HepG2 (cell line): ENCODE results near the gene CAMKK1. TPM values are rescaled to one million over a fixed set of nuclear protein-coding genes. Genes with fewer than 3 reads are reported as not detected.

Source experiments
- ATAC-seq: fragments of 200-7000 bp; cut with Tn5 transposase; 3 replicates; pipeline ENCODE4 v1.9.1; 2020; ENCODE audit warnings: mild to moderate bottlenecking, moderate library complexity
- Bru-seq: library from RNA; stranded (reverse); fragments of 400-500 nt; gene quantifications from one replicate; lab custom pipeline; 2021; lab: Mats Ljungman, UMichigan
- BruChase-seq, 2 experiments: library from RNA; stranded (reverse); fragments of 400-500 nt; gene quantifications; one replicate each; lab custom pipeline; 2021; lab: Mats Ljungman, UMichigan
- BruUV-seq: library from RNA; stranded (reverse); fragments of 400-500 nt; replicated peaks from 2 replicates; lab custom pipeline; 2021; lab: Mats Ljungman, UMichigan
- CTCF ChIA-PET: fragments of 300-600 bp; formaldehyde crosslinking; extraction: SDS; loops from one replicate; lab custom pipeline; 2021; ENCODE audit warnings: low total read pairs, inconsistent platforms, low intra/inter-chr PET ratio; lab: Yijun Ruan, JAX
- POLR2A ChIA-PET: fragments of 350-600 bp; sonication (Branson Sonifier 250); formaldehyde crosslinking; loops from one replicate; lab custom pipeline; 2020; ENCODE audit warnings: antibody characterized with exemption, inconsistent platforms; lab: Yijun Ruan, JAX
- DNase-seq: peaks from one replicate; pipeline ENCODE4 v3.0.0-alpha.2; 2015; ENCODE audit warnings: low spot score
- FAIRE-seq: peaks from 3 replicates; lab custom pipeline; 2011; peaks lifted over from hg19 to GRCh38; lab: Jason Lieb, UNC
- H2AFZ ChIP-seq: one replicate; pipeline ENCODE4 v1.6.1; 2011; ENCODE audit warnings: low read length, inconsistent platforms
- H3K27ac ChIP-seq: fragments of 300-600 bp; 3 replicates; pipeline ENCODE4 v1.8.0; 2011; ENCODE audit warnings: mixed run types, mild to moderate bottlenecking, mixed read lengths, low read length, inconsistent platforms; ENCODE audit not compliant: insufficient read depth; ENCODE audit errors: extremely low read length
- H3K27me3 ChIP-seq, 2 experiments: fragments of 200-600 bp in 1 of 2; 2 replicates in 1 of 2; 3 replicates in 1 of 2; pipeline versions ENCODE4 v1.6.0 to v1.8.0; 2011; ENCODE audit warnings: low read length in 2 of 2, mild to moderate bottlenecking in 2 of 2, moderate library complexity in 2 of 2, inconsistent platforms in 1 of 2; ENCODE audit not compliant: insufficient read depth in 2 of 2, control insufficient read depth in 1 of 2
- H3K36me3 ChIP-seq, 2 experiments: fragments of 200-600 bp in 1 of 2; replicated peaks in 1 of 2; 2 replicates in 1 of 2; 3 replicates in 1 of 2; pipeline versions ENCODE4 v1.5.1 to v1.8.0; 2011; ENCODE audit warnings: low read length in 2 of 2, inconsistent platforms in 1 of 2; ENCODE audit not compliant: insufficient read depth in 2 of 2, control insufficient read depth in 1 of 2
- H3K4me1 ChIP-seq: 2 replicates; pipeline ENCODE4 v1.5.1; 2012; ENCODE audit warnings: low read length, inconsistent platforms; ENCODE audit not compliant: insufficient read depth
- H3K4me2 ChIP-seq: 2 replicates; pipeline ENCODE4 v1.6.0; 2011; ENCODE audit warnings: low read depth, low read length, inconsistent platforms
- H3K4me3 ChIP-seq, 3 experiments: fragments of 200-600 bp in 1 of 3; sonication (generic), shearing (Covaris generic) in 1 of 3; replicated peaks in 1 of 3; 2 replicates each; pipeline ENCODE4 v1.5.1; 2011 to 2016; ENCODE audit warnings: low read length in 3 of 3, inconsistent platforms in 2 of 3, low read depth in 2 of 3, mild to moderate bottlenecking in 2 of 3, control low read depth in 1 of 3, mixed read lengths in 1 of 3; ENCODE audit not compliant: insufficient read depth in 1 of 3
- H3K79me2 ChIP-seq: one replicate; pipeline ENCODE4 v1.6.1; 2011; ENCODE audit warnings: low read length, inconsistent platforms; ENCODE audit not compliant: insufficient read depth
- H3K9ac ChIP-seq: 2 replicates; pipeline ENCODE4 v1.6.0; 2011; ENCODE audit warnings: mild to moderate bottlenecking, low read depth, low read length, inconsistent platforms; ENCODE audit not compliant: insufficient read depth
- H3K9me3 ChIP-seq: 2 replicates; pipeline ENCODE4 v1.5.1; 2012; ENCODE audit warnings: mild to moderate bottlenecking, low read length
- H4K20me1 ChIP-seq: 2 replicates; pipeline ENCODE4 v1.6.0; 2011; ENCODE audit warnings: inconsistent platforms, mild to moderate bottlenecking, low read length, moderate library complexity; ENCODE audit not compliant: insufficient read depth
- AKAP8 ChIP-seq: sonication (generic); formaldehyde crosslinking; IDR thresholded peaks from 2 replicates; pipeline ENCODE4 v1.5.1; 2020; ENCODE audit warnings: mild to moderate bottlenecking, missing genetic modification reagents
- HDAC1 ChIP-seq: sonication (generic); formaldehyde crosslinking; IDR thresholded peaks from 2 replicates; pipeline ENCODE4 v1.5.1; 2020; ENCODE audit warnings: mild to moderate bottlenecking, missing genetic modification reagents
- HNRNPLL ChIP-seq: fragments of 200-400 bp; formaldehyde crosslinking; IDR thresholded peaks from 2 replicates; pipeline ENCODE4 v1.6.1; 2017; ENCODE audit warnings: mild to moderate bottlenecking, low read depth, low read length; ENCODE audit not compliant: poor library complexity, severe bottlenecking
- KDM6A ChIP-seq: IDR thresholded peaks from 2 replicates; pipeline ENCODE4 v1.6.1; 2016; ENCODE audit warnings: low read depth
- NONO ChIP-seq, 2 experiments: fragments of 450-650 bp in 1 of 2; sonication (generic) in 1 of 2; formaldehyde crosslinking in 1 of 2; IDR thresholded peaks in 1 of 2; conservative IDR thresholded peaks in 1 of 2; 2 replicates each; pipeline versions ENCODE4 v1.6.1 to v1.8.0; 2017 to 2022; ENCODE audit warnings: mild to moderate bottlenecking in 1 of 2, missing genetic modification reagents in 1 of 2, moderate library complexity in 1 of 2
- POLR2AphosphoS5 ChIP-seq: IDR thresholded peaks from 2 replicates; pipeline ENCODE4 v1.6.1; 2012; ENCODE audit warnings: low read depth, low read length
- RBFOX2 ChIP-seq: fragments of 200-400 bp; formaldehyde crosslinking; IDR thresholded peaks from 2 replicates; pipeline ENCODE4 v1.6.1; 2017; ENCODE audit warnings: low read depth, mild to moderate bottlenecking, low read length
- SALL1 ChIP-seq: sonication (generic); formaldehyde crosslinking; IDR thresholded peaks from 2 replicates; pipeline ENCODE4 v1.8.0; 2022; ENCODE audit warnings: mild to moderate bottlenecking, missing genetic modification reagents
- ZNF205 ChIP-seq: IDR thresholded peaks from 2 replicates; pipeline ENCODE4 v1.6.1; 2018; ENCODE audit warnings: missing biosample characterization, missing genetic modification reagents
- ZNF501 ChIP-seq: sonication (generic); formaldehyde crosslinking; IDR thresholded peaks from 2 replicates; pipeline ENCODE4 v1.5.1; 2020; ENCODE audit warnings: mild to moderate bottlenecking, moderate library complexity, missing genetic modification reagents
- WGBS: methylation state at CpG from one replicate; pipeline ENCODE4 v1.1.6; 2017; ENCODE audit warnings: low lambda C conversion rate; 5-methylcytosine and 5-hydroxymethylcytosine counted together
- in situ Hi-C: cut with HindIII; loops from 2 replicates; pipeline ENCODE4 v1.10.0; 2017; ENCODE audit warnings: low pct_unique_long_range_greater_than_20kb; ENCODE audit not compliant: extremely low pct_ligation_motif_present
- intact Hi-C: fragments of 100-400 bp; cut with micrococcal nuclease; formaldehyde crosslinking; loops from one replicate; pipeline ENCODE4 v1.10.0; 2022; ENCODE audit not compliant: unreplicated experiment
- long read RNA-seq, 2 experiments: library from RNA in 1 of 2; library from polyadenylated mRNA in 1 of 2; stranded (forward) in 1 of 2; unstranded in 1 of 2; transcript quantifications; one replicate each; pipeline ENCODE4 v2.0.0, GENCODE V29; 2019 to 2022
- polyA minus RNA-seq, 3 experiments: library from RNA; depleted of rRNA, polyadenylated mRNA; stranded (reverse); fragments of >200 nt; gene quantifications; 2 replicates each; pipeline ENCODE4 v1.2.3, GENCODE V29; 2011; ENCODE audit warnings: low replicate concordance in 1 of 3
- polyA plus RNA-seq, 8 experiments: library from polyadenylated mRNA; depleted of rRNA in 3 of 8; stranded (reverse) in 7 of 8; unstranded in 1 of 8; fragments of >200 nt; fragmentation: Illumina TruSeq in 4 of 8; extraction: Trizol in 4 of 8; gene quantifications; 2 replicates each; pipeline versions ENCODE4 v1.2.1 to v1.2.3, GENCODE V29; 2011 to 2016; ENCODE audit warnings: low read depth in 4 of 8, missing spikeins in 1 of 8, mixed read lengths in 1 of 8; ENCODE audit not compliant: insufficient read depth in 1 of 8
- total RNA-seq, 5 experiments: library from RNA; depleted of rRNA; stranded (reverse); fragments of >200 nt; fragmentation: Illumina TruSeq; extraction: Trizol; gene quantifications; 2 replicates each; pipeline ENCODE4 v1.2.3, GENCODE V29; 2016; ENCODE audit warnings: low read depth in 1 of 5
- TF ChIP-seq, protein P1 (sequence below): sonication (generic); formaldehyde crosslinking; IDR thresholded peaks from 2 replicates; pipeline ENCODE4 v1.5.0; 2020; ENCODE audit warnings: mild to moderate bottlenecking, missing genetic modification reagents
- TF ChIP-seq, protein P2 (sequence below): sonication (generic); formaldehyde crosslinking; IDR thresholded peaks from 2 replicates; pipeline ENCODE4 v1.8.0; 2022; ENCODE audit warnings: mild to moderate bottlenecking, missing genetic modification reagents
- TF ChIP-seq, protein P3 (sequence below): sonication (generic); formaldehyde crosslinking; IDR thresholded peaks from 2 replicates; pipeline ENCODE4 v1.8.0; 2022; ENCODE audit warnings: mild to moderate bottlenecking, missing genetic modification reagents, moderate library complexity

Gene CAMKK1
- total RNA-seq (2016; rRNA removed; fragmentation: Illumina TruSeq; extraction: Trizol) (0.83 and 1.5 TPM in 2 replicates), polyA plus RNA-seq (2011; rRNA removed) (1.6 and 2.1 TPM in 2 replicates), polyA minus RNA-seq (2011; rRNA and poly(A)+ RNA removed; ENCODE audit: low replicate concordance) (2.5 and 40.0 TPM in 2 replicates), Bru-seq, nascent RNA (percentile 35 among the genes with signal in this experiment), BruChase-seq, experiment 1, labeled RNA remaining after a 6-hour chase (percentile 38 among the genes with signal in this experiment), BruChase-seq, experiment 2, labeled RNA remaining after a 2-hour chase (percentile 40 among the genes with signal in this experiment)
- total RNA-seq (2016; cell fraction: cytosol; rRNA removed; fragmentation: Illumina TruSeq; extraction: Trizol; ENCODE audit: low read depth): 0.09 and 0.20 TPM in 2 replicates
- 0.85 and 1.3 TPM in 2 replicates for total RNA-seq (2016; cell fraction: insoluble cytoplasmic fraction; rRNA removed; fragmentation: Illumina TruSeq; extraction: Trizol)
- 0.62 and 0.65 TPM in 2 replicates for total RNA-seq (2016; cell fraction: membrane; rRNA removed; fragmentation: Illumina TruSeq; extraction: Trizol)
- total RNA-seq (2016; cell fraction: nucleus; rRNA removed; fragmentation: Illumina TruSeq; extraction: Trizol): 1.3 and 1.8 TPM in 2 replicates
- polyA plus RNA-seq (2011; cell fraction: cytosol; rRNA removed): 1.1 TPM in 2 replicates
- polyA plus RNA-seq (2011; cell fraction: nucleus; rRNA removed): 6.4 and 7.0 TPM in 2 replicates
- polyA plus RNA-seq (2012): 1.1 and 1.4 TPM in 2 replicates
- 0.11 and 0.17 TPM in 2 replicates for polyA plus RNA-seq (2016; cell fraction: cytosol; fragmentation: Illumina TruSeq; extraction: Trizol; ENCODE audit: low read depth)
- polyA plus RNA-seq (2016; cell fraction: insoluble cytoplasmic fraction; fragmentation: Illumina TruSeq; extraction: Trizol; ENCODE audit: low read depth): 0.91 and 0.97 TPM in 2 replicates
- polyA plus RNA-seq (2016; cell fraction: membrane; fragmentation: Illumina TruSeq; extraction: Trizol; ENCODE audit: low read depth): 0.35 and 0.49 TPM in 2 replicates
- polyA plus RNA-seq (2016; cell fraction: nucleus; fragmentation: Illumina TruSeq; extraction: Trizol; ENCODE audit: insufficient read depth, low read depth): 3.4 and 4.1 TPM in 2 replicates
- polyA minus RNA-seq (2011; cell fraction: cytosol; rRNA and poly(A)+ RNA removed): 0.20 and 0.62 TPM in 2 replicates
- polyA minus RNA-seq (2011; cell fraction: nucleus; rRNA and poly(A)+ RNA removed): 1.5 and 2.2 TPM in 2 replicates
- long read RNA-seq, experiment 1: 0 reads
- long read RNA-seq, experiment 2, partial matches to known transcripts: 0 of 1 reads
- long read RNA-seq, experiment 2, other reads (novel, unspliced or antisense): 1 of 1 reads

DNA sequence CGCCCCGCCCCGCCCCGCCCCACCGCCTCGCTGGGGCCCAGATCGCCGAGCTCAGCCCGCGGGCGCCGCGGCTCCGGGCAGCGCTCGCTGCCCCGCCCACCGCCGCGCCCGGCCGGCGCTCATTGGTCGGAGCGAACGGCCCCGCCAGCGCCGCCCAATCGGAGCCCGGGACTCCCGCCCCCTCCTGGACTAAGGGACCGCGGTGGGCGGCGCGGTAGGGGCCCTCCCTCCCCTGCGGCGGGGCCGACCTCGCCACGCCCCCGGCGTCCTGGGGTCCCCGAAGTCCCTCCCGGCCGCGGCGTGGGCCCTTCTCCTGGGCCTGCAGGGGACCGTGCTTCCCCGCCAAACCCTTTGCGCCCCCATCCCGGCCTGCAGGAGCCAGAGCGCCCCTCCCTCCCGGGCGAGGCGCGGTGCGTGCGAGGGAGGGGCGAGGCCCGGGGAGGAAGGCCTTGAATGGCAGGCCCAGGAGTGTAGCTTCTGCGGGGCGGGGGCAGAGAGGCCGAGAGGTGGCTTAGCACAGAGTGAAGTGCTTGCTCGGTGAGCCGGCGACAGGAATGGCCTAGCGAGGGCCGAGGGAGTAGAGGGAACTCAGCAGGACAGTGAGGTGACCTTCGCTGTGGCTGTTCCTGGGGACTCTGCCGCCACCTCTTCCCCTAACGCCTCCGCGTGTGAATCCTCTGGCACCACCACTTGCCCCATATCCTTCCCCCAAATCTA, at the start of gene CAMKK1:
Gene CAMKK1, minus strand, starts transcription at position 51 of the 717 bp plus-strand sequence. CDS start 7,366 bp downstream, outside the sequence.
- Histone ChIP-seq H4K20me1 (no peaks in the 10 kb centered on the region), H3K4me2 (peak within 1 kb of the TSS; percentile 90), H3K27me3 (peaks cover 0 to 16% of the 10 kb centered on the region in 2 experiments; a peak in 2 of 5 replicates), H3K9ac (peak within 1 kb of the TSS; percentile 71), H3K9me3 (no peaks in the 10 kb centered on the region), H3K36me3 (no peaks in the 10 kb centered on the region), H3K4me1 (peaks cover 35% of the 10 kb centered on the region), H3K27ac (peak within 1 kb of the TSS; percentile 52), H3K4me3 (peak within 1 kb of the TSS; percentile 66 to 82 (median 75)), H3K79me2 (no peaks in the 10 kb centered on the region), H2AFZ (no peak within 1 kb of the TSS)
- 23% methylated on average over 8 of the region's 75 CpGs for WGBS
- intact Hi-C loops (no loop called here), in situ Hi-C loops (no loop called here)
- BruUV-seq: no TSS peak
- peak; percentile 32 for FAIRE-seq
- ChIA-PET CTCF (no interaction called here), POLR2A (interaction anchor here (1.0 to 3.5 kb wide), 3 partner anchors 11 to 90 kb away, joined by 3 to 47 read pairs (median 4); partner anchors contain the start of gene NCBP3)
- DNase-seq: peak; percentile 77
- peak; percentile 85 for ATAC-seq
- peak; percentile 53 for TF ChIP-seq HNRNPLL
- TF ChIP-seq, protein P1, sequence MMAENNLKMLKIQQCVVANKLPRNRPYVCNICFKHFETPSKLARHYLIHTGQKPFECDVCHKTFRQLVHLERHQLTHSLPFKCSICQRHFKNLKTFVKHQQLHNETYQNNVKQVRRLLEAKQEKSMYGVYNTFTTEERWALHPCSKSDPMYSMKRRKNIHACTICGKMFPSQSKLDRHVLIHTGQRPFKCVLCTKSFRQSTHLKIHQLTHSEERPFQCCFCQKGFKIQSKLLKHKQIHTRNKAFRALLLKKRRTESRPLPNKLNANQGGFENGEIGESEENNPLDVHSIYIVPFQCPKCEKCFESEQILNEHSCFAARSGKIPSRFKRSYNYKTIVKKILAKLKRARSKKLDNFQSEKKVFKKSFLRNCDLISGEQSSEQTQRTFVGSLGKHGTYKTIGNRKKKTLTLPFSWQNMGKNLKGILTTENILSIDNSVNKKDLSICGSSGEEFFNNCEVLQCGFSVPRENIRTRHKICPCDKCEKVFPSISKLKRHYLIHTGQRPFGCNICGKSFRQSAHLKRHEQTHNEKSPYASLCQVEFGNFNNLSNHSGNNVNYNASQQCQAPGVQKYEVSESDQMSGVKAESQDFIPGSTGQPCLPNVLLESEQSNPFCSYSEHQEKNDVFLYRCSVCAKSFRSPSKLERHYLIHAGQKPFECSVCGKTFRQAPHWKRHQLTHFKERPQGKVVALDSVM (CRISPR knock-in tag): peak; percentile 26; the same call in 1 of the 2 replicates
- TF ChIP-seq AKAP8 (CRISPR knock-in tag): peak; percentile 71; the same call in 1 of the 2 replicates
- TF ChIP-seq, protein P2, sequence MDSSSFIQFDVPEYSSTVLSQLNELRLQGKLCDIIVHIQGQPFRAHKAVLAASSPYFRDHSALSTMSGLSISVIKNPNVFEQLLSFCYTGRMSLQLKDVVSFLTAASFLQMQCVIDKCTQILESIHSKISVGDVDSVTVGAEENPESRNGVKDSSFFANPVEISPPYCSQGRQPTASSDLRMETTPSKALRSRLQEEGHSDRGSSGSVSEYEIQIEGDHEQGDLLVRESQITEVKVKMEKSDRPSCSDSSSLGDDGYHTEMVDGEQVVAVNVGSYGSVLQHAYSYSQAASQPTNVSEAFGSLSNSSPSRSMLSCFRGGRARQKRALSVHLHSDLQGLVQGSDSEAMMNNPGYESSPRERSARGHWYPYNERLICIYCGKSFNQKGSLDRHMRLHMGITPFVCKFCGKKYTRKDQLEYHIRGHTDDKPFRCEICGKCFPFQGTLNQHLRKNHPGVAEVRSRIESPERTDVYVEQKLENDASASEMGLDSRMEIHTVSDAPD (CRISPR knock-in tag): 0 out of 2 replicates have a peak, but pooled peaks have one; percentile 72
- TF ChIP-seq NONO (IDR thresholded peaks at IDR 0.05): no peak
- peak; percentile 79 for TF ChIP-seq NONO (CRISPR knock-in tag; conservative IDR thresholded peaks at IDR 0.05)
- peak; percentile 56 for TF ChIP-seq ZNF205 (CRISPR knock-in tag)
- TF ChIP-seq RBFOX2: peak; percentile 70; the same call in 1 of the 2 replicates
- TF ChIP-seq POLR2AphosphoS5: peak; percentile 21; the same call in 1 of the 2 replicates
- peak; percentile 58 for TF ChIP-seq SALL1
- no peak for TF ChIP-seq KDM6A (CRISPR knock-in tag)
- TF ChIP-seq ZNF501 (CRISPR knock-in tag): peak; percentile 31; the same call in 1 of the 2 replicates
- TF ChIP-seq, protein P3, sequence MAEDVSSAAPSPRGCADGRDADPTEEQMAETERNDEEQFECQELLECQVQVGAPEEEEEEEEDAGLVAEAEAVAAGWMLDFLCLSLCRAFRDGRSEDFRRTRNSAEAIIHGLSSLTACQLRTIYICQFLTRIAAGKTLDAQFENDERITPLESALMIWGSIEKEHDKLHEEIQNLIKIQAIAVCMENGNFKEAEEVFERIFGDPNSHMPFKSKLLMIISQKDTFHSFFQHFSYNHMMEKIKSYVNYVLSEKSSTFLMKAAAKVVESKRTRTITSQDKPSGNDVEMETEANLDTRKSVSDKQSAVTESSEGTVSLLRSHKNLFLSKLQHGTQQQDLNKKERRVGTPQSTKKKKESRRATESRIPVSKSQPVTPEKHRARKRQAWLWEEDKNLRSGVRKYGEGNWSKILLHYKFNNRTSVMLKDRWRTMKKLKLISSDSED (CRISPR knock-in tag): 0 out of 2 replicates have a peak, but pooled peaks have one; percentile 52
- peak; percentile 74 for TF ChIP-seq HDAC1 (CRISPR knock-in tag)
